ENCODE measurements around the gene COASY. TPM values are rescaled to one million over a fixed set of nuclear protein-coding genes. Genes with fewer than 3 reads are reported as not detected.
A peak's percentile ranks its signal among the peaks of the same experiment; 100 is the strongest.

COASY gene
- total RNA-seq, 1 donor from 2014 or later = 109 TPM

DNA sequence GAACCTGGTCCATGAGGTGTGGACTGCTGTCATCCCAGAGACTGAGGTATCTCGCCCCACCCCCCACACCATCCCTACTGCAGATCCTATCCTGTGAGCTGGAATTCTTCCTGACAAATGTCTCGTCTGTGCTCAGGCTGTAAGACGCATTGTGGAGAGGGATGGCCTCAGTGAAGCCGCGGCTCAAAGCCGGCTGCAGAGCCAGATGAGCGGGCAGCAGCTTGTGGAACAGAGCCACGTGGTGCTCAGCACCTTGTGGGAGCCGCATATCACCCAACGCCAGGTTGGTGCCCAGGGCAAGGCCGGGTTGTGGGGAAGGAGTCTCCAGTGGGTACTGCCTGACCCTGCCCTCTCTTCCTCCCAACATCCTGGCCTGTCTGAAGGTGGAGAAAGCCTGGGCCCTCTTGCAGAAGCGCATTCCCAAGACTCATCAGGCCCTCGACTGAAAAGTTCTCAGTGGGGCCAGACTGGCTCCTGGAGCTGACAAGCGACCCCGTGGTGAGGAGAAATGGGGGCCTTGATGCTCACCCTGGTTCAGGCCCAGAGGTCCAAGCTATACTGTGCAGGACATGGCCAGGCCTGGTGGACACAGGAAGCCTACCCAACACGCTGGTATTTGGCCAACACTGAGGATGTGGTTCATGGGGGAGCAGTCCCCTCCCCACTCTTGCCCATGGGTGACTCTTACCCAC, 3.7 kb downstream of the COASY start:
- no peaks in the 10 kb centered on the region for H3K9me3 Mint-ChIP-seq
- peak overlapping the region; percentile 96 for H3K27ac Mint-ChIP-seq
- peaks cover 34% of the 10 kb centered on the region for H3K4me1 Mint-ChIP-seq
- H3K36me3 Mint-ChIP-seq (ENCODE audit: low read depth) = peaks cover 40% of the 10 kb centered on the region
- no peak overlapping the region for H3K4me3 Mint-ChIP-seq
- H3K27me3 Mint-ChIP-seq = no peaks in the 10 kb centered on the region
- intact Hi-C loops (cut with micrococcal nuclease) = no loop called here
- peak; percentile 63 for DNase-seq

DNA sequence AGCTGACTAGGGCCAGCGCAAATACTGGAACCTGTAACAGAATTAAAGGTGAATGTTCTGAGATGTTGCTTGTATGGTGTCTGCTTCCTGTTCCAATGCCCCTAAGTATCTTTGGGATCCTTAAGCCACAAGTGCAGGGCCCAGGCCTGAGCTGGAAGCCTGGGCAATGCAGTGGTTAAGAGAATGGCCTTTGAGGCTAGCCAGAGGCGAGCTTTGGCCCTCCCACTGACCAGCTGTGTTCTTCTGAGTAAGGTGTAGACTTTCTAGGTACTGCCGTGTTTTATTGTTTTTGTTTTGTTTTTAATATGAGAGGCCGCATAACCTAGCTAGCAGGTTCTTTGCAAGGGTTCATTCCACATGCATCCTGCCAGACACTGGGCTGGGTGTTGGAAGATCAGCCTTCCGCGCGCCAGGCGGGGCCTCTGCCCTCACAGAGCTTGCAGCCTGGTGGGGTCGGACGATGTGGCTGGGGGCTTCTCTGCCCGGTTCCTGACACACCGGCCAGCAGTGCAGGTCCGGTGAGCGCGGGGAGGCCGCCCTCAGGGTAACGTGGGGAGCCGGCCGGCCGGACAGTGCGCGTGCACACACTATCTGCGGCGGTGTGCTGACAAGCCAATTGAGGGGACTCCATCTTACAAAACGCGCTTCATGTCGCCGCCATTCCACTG, 4.4 kb downstream of the COASY start:
- Mint-ChIP-seq H3K36me3 (ENCODE audit: low read depth) (peaks cover 46% of the 10 kb centered on the region), H3K4me3 (peak overlapping the region; percentile 98)

DNA sequence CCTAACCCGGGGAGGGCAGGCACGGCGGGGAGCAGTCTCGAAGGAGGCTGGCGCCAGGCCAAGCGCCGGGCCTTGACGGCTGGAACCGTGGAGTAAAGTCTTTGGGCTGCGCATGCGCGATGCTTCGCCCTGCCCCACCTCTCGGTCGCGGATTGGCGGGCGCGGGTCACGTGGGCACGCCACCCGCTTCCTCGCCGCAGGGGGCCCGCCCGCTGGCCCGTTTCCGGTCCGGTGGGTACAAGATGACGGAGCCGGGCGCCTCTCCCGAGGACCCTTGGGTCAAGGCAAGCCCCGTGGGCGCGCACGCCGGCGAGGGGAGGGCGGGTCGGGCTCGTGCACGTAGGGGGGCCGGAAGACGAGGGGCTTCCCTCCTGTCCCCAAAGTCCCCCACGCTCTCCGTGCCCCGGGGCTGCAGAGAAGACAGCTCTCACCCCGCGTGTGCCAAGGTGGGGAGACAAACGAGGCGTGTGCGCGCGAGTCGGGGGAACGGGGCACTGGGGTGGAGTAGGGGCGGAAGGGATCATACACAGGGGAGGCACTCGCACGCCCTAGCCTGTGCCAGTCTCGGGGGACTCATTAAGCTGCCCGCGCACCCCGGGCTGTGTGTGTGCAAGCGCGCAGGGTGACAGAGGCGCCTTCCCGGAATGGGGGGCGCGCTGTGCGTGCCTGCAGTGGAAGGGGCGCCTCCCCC, 5.1 kb downstream of the COASY start, which contains the start of gene MLX:
Gene MLX, plus strand, starts transcription at position 218 of the 691 bp plus-strand sequence. Its CDS starts 25 bp downstream, at position 243.
- peak; percentile 98 for DNase-seq
- H3K4me1 Mint-ChIP-seq = peaks cover 34% of the 10 kb centered on the region
- no peaks in the 10 kb centered on the region for H3K27me3 Mint-ChIP-seq
- H3K9me3 Mint-ChIP-seq = no peaks in the 10 kb centered on the region
- peak within 1 kb of the TSS; percentile 98 for H3K4me3 Mint-ChIP-seq
- H3K27ac Mint-ChIP-seq = peak within 1 kb of the TSS; percentile 96
- peaks cover 52% of the 10 kb centered on the region for H3K36me3 Mint-ChIP-seq (ENCODE audit: low read depth)
- intact Hi-C loops (cut with micrococcal nuclease) = loop anchor here (1.0 kb wide), 1 partner anchor 10 kb away; the partner anchor contains the start of gene PSMC3IP

More for the DNA sequence above, 4.4 kb downstream of the COASY start:
- no peak for DNase-seq
- intact Hi-C loops (cut with micrococcal nuclease) = no loop called here
- H3K27ac Mint-ChIP-seq = peak overlapping the region; percentile 96
- H3K9me3 Mint-ChIP-seq = no peaks in the 10 kb centered on the region
- H3K4me1 Mint-ChIP-seq = peaks cover 36% of the 10 kb centered on the region
- H3K27me3 Mint-ChIP-seq = no peaks in the 10 kb centered on the region

DNA sequence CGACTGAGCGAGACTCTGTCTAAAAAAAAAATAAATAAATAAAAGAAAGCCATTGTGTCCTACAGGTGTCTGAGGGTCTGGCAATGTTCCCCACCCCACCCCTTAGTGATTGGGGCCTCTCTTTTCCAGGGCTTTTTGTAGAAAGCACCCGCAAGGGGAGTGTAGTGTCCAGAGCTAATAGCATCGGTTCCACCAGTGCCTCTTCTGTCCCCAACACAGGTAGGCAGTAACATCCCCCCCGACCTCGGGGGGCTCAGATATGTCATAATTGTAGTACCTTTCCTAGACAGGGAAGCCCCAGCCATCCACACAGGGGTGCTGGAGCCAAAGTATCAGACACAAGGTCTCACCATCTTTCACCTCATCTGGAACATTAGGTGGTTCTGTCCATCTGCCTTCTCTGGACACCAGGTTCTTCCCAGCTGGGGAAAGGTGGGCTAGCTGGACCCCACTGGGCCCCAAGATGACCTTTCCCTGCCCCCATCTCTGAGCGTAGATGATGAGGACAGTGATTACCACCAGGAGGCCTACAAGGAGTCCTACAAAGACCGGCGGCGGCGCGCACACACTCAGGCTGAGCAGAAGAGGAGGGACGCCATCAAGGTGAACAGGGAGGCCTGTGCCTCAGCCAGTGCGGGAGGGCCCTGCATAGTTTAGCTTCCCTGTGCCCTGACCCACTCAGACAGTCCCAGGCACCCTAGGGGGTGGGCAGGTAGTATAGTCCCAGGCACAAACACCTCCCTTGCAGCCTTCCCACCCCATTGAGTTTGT, 6.6 kb downstream of the COASY start:
- Mint-ChIP-seq H3K9me3 (no peaks in the 10 kb centered on the region), H3K27ac (peak overlapping the region; percentile 29), H3K4me1 (peaks cover 32% of the 10 kb centered on the region), H3K4me3 (peak overlapping the region; percentile 54), H3K36me3 (ENCODE audit: low read depth) (peaks cover 58% of the 10 kb centered on the region), H3K27me3 (no peaks in the 10 kb centered on the region)
- intact Hi-C loops (cut with micrococcal nuclease) = no loop called here
- DNase-seq = no peak

DNA sequence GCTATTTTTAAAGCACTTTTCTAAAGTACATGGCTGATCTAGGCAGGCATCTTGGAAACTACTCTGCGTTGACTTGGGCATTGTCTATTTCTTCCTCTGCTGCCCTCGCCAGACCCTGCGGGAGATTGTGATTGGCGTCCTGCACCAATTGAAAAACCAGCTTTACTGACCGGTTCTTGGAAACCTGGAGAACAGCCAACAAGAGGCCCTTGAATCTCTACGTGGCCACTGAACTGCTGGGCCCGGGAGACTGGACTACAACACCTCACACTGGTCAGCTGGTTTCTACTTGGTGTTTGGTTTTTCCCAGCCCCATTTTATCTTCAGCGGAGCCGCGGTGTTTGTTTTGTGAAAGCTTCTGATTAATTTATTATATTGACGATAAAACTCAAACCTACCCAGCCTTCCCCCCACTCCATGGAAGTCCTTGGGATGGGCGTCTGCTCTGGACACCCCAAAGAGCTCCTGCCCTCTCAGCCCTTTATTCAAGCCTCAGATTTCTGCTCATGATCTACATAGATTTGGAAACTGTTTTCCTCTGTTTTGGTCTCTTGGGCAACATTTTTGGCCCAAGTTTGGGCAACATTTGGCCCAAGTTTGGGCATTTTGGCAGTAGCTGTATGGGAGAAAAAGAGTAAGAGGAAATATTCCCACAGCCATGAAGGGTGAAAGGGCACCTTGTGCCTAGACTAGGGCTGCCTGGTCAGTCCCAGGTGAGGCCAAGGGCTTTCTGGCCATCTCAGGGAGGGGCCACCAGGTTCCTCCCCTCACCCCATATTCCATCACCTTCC, 9.7 kb downstream of the COASY start:
- H3K4me1 Mint-ChIP-seq = peaks cover 35% of the 10 kb centered on the region
- H3K36me3 Mint-ChIP-seq (ENCODE audit: low read depth) = peaks cover 64% of the 10 kb centered on the region
- H3K9me3 Mint-ChIP-seq = no peaks in the 10 kb centered on the region
- no peak overlapping the region for H3K27ac Mint-ChIP-seq
- no peak for DNase-seq
- H3K4me3 Mint-ChIP-seq = no peak overlapping the region
- H3K27me3 Mint-ChIP-seq = no peaks in the 10 kb centered on the region
- intact Hi-C loops (cut with micrococcal nuclease) = no loop called here

DNA sequence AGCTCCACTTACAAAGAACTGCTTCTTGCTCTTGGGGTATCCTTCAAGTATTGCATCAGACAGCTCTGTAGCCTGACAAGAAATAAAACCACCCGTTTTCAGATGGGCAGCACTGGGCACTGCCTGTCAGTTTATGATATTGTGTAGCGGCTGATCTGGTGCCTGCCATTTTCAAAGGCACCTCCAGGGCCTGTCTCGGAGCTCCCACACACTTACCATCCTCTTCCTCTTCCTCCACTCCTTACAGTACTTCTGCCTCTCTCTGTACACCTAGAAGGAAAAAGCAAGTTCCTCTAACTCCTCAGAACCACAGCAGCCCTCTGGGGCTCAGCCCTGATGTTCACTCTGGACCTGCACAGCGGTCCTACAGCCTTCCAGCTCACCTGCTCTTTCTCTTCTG, 11.1 kb downstream of the COASY start:
- no peak overlapping the region for H3K27ac Mint-ChIP-seq
- H3K4me3 Mint-ChIP-seq = no peak overlapping the region
- no peaks in the 10 kb centered on the region for H3K9me3 Mint-ChIP-seq
- H3K36me3 Mint-ChIP-seq (ENCODE audit: low read depth) = peaks cover 64% of the 10 kb centered on the region
- intact Hi-C loops (cut with micrococcal nuclease) = no loop called here
- H3K4me1 Mint-ChIP-seq = peaks cover 36% of the 10 kb centered on the region
- DNase-seq = no peak
- H3K27me3 Mint-ChIP-seq = no peaks in the 10 kb centered on the region

DNA sequence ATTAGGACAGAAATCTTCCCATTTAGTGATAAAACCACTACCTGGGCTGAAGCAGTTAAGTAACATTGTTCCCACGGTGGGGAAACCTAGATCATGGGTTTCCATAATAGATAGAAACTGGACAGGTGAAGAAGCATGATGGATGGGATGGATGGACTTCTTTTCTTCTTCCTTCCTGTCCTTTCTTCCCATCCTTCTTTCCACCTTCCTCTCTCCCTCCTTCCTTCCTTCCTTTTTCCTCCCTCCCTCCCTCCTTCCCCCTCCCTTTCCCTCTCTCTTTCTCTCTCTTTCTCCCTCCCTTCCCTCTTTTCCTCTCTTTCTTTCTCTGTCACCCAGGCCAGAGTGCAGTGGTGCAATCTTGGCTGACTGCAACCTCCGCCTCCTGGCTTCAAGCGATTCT, 12.5 kb downstream of the COASY start:
- H3K36me3 Mint-ChIP-seq (ENCODE audit: low read depth) = peaks cover 59% of the 10 kb centered on the region

DNA sequence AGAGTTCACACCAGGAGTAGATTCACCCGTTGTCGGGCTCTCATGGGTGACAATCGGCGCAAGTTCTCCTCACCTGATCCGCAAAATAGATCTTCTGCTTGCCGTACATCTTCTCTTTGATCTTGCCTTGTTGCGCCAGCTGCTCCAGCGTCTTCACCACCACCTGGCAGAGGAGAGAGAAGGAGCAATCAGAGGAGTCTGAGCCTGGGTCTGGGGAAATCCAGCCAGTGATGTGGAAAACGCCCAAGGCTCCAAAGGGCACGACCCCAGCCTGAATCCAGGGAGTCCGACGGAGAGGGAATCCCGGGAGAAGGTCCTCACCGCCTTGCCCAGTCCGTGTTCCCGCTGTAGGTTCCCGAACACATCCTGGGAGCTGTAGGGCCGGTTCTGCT, 15.2 kb downstream of the COASY start:
- Mint-ChIP-seq H3K27me3 (no peaks in the 10 kb centered on the region), H3K27ac (peak overlapping the region; percentile 96), H3K36me3 (ENCODE audit: low read depth) (peaks cover 49% of the 10 kb centered on the region), H3K4me3 (peak overlapping the region; percentile 88), H3K9me3 (no peaks in the 10 kb centered on the region), H3K4me1 (peaks cover 31% of the 10 kb centered on the region)
- peak; percentile 69 for DNase-seq
- intact Hi-C loops (cut with micrococcal nuclease) = loop anchor here (1.0 to 5.0 kb wide), 5 partner anchors 10 to 245 kb away; partner anchors contain the start of genes BECN1, COASY, MLX and RETREG3

More for the DNA sequence above, 12.5 kb downstream of the COASY start:
- H3K4me1 Mint-ChIP-seq = peaks cover 34% of the 10 kb centered on the region
- intact Hi-C loops (cut with micrococcal nuclease) = no loop called here
- no peak overlapping the region for H3K4me3 Mint-ChIP-seq
- H3K27me3 Mint-ChIP-seq = no peaks in the 10 kb centered on the region
- no peaks in the 10 kb centered on the region for H3K9me3 Mint-ChIP-seq
- DNase-seq = no peak
- H3K27ac Mint-ChIP-seq = no peak overlapping the region

DNA sequence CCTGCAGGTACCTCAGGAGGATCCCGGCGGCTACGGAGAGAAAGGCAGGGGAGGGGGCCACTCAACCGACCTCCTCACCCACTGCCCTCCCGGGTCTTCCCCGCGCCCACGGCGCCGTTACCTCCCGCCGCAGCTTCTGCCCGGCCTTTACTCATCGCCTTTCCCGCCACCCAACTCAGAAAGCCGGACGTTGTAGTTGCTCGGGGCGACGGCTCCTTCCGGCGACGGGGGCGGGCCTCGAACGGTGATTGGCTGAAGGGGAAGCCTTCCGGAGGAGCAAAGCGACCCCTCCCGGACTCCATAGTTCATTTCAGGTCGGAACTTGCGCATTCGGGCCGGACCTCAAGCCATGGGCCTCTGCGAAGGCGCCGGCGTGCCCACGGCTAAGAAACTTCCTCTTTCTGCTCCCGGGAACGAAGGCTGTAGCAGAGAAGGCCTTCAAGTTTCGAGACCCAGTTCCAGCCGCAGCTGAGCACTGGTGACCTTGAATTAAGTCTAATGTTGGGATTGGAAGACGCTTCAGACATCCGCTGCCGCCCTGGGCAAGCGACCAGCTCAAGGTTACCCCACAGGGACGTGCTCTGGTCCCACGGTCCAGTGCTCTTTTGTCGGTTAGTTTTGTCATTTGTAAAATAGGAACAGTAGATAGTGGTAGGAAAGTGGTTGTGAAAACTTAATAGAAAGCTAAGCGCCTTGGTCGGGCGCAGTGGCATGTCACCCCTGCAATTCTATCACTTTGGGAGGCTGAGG, 15.8 kb downstream of the COASY start, which contains the start of gene PSMC3IP:
Gene PSMC3IP, minus strand, starts transcription at position 198 of the 750 bp plus-strand sequence. Its CDS starts 43 bp downstream, at position 155.
- peaks cover 51% of the 10 kb centered on the region for H3K36me3 Mint-ChIP-seq (ENCODE audit: low read depth)

DNA sequence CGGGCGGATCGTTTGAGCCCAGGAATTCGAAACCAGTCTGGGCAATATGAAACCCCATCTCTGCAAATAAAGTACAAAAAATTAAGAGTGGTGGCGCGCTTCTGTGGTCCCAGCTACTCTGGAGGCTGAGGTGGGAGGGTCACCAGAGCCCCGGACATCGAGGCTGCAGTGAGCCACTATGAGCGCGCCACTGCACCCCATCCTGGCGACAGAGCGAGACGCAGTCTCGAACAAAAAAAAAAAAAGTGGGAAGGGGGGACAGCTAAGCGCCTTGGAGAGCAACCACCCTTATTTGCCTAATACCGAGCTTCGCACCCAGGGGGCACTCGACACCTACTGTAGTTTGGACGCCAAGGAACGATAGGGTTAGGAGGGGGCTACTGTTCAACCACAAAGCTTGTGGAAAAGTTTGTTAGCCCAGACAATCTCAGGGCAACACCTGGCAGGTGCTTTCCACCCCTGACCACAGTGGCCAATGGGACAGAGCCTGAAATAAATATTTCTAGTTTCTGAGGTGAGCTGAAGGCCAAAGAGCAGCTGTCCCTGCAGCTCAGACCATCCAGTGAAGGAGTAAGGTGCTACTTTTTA, 16.4 kb downstream of the COASY start:
- Mint-ChIP-seq H3K27me3 (no peaks in the 10 kb centered on the region), H3K4me1 (peaks cover 26% of the 10 kb centered on the region), H3K4me3 (peak overlapping the region; percentile 88), H3K36me3 (ENCODE audit: low read depth) (peaks cover 53% of the 10 kb centered on the region), H3K9me3 (no peaks in the 10 kb centered on the region), H3K27ac (peak overlapping the region; percentile 96)
- peak; percentile 92 for DNase-seq
- intact Hi-C loops (cut with micrococcal nuclease) = loop anchor here (1.0 to 5.0 kb wide), 4 partner anchors 79 to 244 kb away; partner anchors contain the start of genes BECN1 and TUBG2

More for the DNA sequence above, 15.8 kb downstream of the COASY start, which contains the start of gene PSMC3IP:
- intact Hi-C loops (cut with micrococcal nuclease) = loop anchor here (1.0 to 5.0 kb wide), 7 partner anchors 10 to 245 kb away; partner anchors contain the start of genes BECN1, COASY, MLX and RETREG3
- Mint-ChIP-seq H3K27ac (peak within 1 kb of the TSS; percentile 96), H3K4me1 (peaks cover 30% of the 10 kb centered on the region), H3K9me3 (no peaks in the 10 kb centered on the region), H3K4me3 (peak within 1 kb of the TSS; percentile 88), H3K27me3 (no peaks in the 10 kb centered on the region)
- DNase-seq = peak; percentile 98

DNA sequence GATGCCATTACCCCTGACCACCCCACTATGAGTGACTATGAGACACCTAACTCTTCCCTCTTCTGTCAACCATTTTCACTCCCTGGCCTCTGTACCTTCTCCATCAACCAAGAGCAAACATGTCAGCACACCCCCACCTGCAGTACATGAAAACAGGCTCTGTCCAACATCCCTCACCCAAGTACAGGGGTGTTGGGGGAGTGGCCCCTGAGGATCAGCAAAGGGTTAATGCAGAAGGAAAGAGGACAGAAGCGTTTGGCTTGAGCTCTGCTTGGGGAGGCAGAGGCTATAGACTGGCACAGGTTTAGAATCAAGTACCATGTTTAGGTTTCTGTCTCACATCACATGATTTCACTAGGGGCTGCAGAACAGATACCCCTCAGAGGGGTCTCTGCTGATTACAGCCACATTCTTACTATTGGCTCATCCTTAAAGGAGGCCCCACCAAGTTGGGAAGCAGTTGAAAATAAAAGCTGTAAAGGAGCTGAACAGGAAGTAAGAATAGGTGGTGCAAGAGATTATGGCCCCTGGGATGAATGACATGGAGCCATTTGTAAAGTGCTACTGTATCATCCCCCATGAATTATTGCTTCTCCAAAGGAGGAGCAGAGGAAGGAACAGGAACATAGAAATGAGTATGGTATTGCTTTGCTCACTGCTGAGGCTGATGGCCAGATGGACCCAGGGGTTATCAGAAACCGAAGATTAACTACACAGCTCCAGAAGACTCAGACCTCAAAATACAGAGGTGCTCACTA, 18.0 kb downstream of the COASY start:
- Mint-ChIP-seq H3K36me3 (ENCODE audit: low read depth) (peaks cover 55% of the 10 kb centered on the region), H3K9me3 (no peaks in the 10 kb centered on the region), H3K27ac (peak overlapping the region; percentile 1), H3K4me1 (peaks cover 24% of the 10 kb centered on the region), H3K27me3 (no peaks in the 10 kb centered on the region), H3K4me3 (no peak overlapping the region)
- no peak for DNase-seq
- intact Hi-C loops (cut with micrococcal nuclease) = loop anchor here (2.0 to 5.0 kb wide), 3 partner anchors 77 to 242 kb away; partner anchors contain the start of genes BECN1 and TUBG2

All from activated CD4-positive, alpha-beta T cell treated with anti-CD3 and anti-CD28 coated beads, Interleukin-2, amount 10 ng/mL, durations not matched to agents 24 days and 14 days (primary cell).